ENCODE results near the gene NCL. TPM values are rescaled to one million over a fixed set of nuclear protein-coding genes. Genes with fewer than 3 reads are reported as not detected.
A peak's percentile ranks its signal among the peaks of the same experiment; 100 is the strongest.

NCL gene
- total and polyA plus RNA-seq, 7 donors, result 82.1 to 273 (median 123) TPM

- Histone ChIP-seq H3K36me3 (peaks cover 0 to 10% (median 0%) of the 10 kb centered on the region in 4 donors), H3K4me3 (no peak overlapping the region), H3K27ac (no peak overlapping the region), H3K9me3 (no peaks in the 10 kb centered on the region), H3K27me3 (no peaks in the 10 kb centered on the region), H3K4me1 (no peaks in the 10 kb centered on the region)
- TF ChIP-seq POLR2A (IDR thresholded peaks at IDR 0.05) (no peak), POLR2AphosphoS5 (IDR thresholded peaks at IDR 0.05) (no peak), CTCF (IDR thresholded peaks at IDR 0.05) (no peak), EP300 (IDR thresholded peaks at IDR 0.05) (no peak)
- DNase-seq, result no peak
- intact Hi-C loops (cut with DNase I), result no loop called here
Observed at GRCh38 chr2:231502596-231502995, 38.3 kb upstream of the NCL start.

- Histone ChIP-seq H3K4me3 (no peak overlapping the region), H3K9me3 (no peaks in the 10 kb centered on the region), H3K27me3 (no peaks in the 10 kb centered on the region), H3K4me1 (no peaks in the 10 kb centered on the region), H3K36me3 (no peaks in the 10 kb centered on the region), H3K27ac (no peak overlapping the region)
- DNase-seq, result no peak
- WGBS, 2 donors, result 19 to 69% methylated on average over 1 of the region's 1 CpG
- intact Hi-C loops (cut with DNase I), result no loop called here
- TF ChIP-seq EP300 (IDR thresholded peaks at IDR 0.05), result no peak
- no peak for TF ChIP-seq CTCF (IDR thresholded peaks at IDR 0.05)
- TF ChIP-seq POLR2AphosphoS5 (IDR thresholded peaks at IDR 0.05), result no peak
- TF ChIP-seq POLR2A (IDR thresholded peaks at IDR 0.05), result no peak
Observed at GRCh38 chr2:231497651-231498050, 33.4 kb upstream of the NCL start.

GRCh38 chr2:231494669-231495068 lies 30.4 kb upstream of the NCL start:
- Histone ChIP-seq H3K36me3 (no peaks in the 10 kb centered on the region), H3K4me3 (no peak overlapping the region), H3K4me1 (no peaks in the 10 kb centered on the region), H3K9me3 (no peaks in the 10 kb centered on the region), H3K27ac (no peak overlapping the region), H3K27me3 (no peaks in the 10 kb centered on the region)
- DNase-seq, result no peak
- TF ChIP-seq POLR2A (IDR thresholded peaks at IDR 0.05) (no peak), POLR2AphosphoS5 (IDR thresholded peaks at IDR 0.05) (no peak), CTCF (IDR thresholded peaks at IDR 0.05) (no peak), EP300 (IDR thresholded peaks at IDR 0.05) (no peak)
- 76 to 80% methylated on average over 3 of the region's 3 CpGs for WGBS, 2 donors
- intact Hi-C loops (cut with DNase I), result no loop called here

- Histone ChIP-seq H3K36me3 (no peaks in the 10 kb centered on the region), H3K9me3 (no peaks in the 10 kb centered on the region), H3K27ac (no peak overlapping the region), H3K27me3 (no peaks in the 10 kb centered on the region), H3K4me1 (no peaks in the 10 kb centered on the region), H3K4me3 (no peak overlapping the region)
- 93 to 94% methylated on average over 7 of the region's 7 CpGs for WGBS, 2 donors
- DNase-seq, result no peak
- intact Hi-C loops (cut with DNase I), result no loop called here
- TF ChIP-seq POLR2A (IDR thresholded peaks at IDR 0.05), result no peak
- TF ChIP-seq EP300 (IDR thresholded peaks at IDR 0.05), result no peak
- no peak for TF ChIP-seq POLR2AphosphoS5 (IDR thresholded peaks at IDR 0.05)
- no peak for TF ChIP-seq CTCF (IDR thresholded peaks at IDR 0.05)
Observed at GRCh38 chr2:231490801-231491200, 26.5 kb upstream of the NCL start.

GRCh38 chr2:231489990-231490389 lies 25.7 kb upstream of the NCL start:
- H3K36me3 ChIP-seq, result no peaks in the 10 kb centered on the region
- no peaks in the 10 kb centered on the region for H3K9me3 ChIP-seq
- H3K4me3 ChIP-seq, result no peak overlapping the region
- DNase-seq, result no peak
- WGBS, 2 donors, result 92 to 93% methylated on average over 14 of the region's 14 CpGs
- TF ChIP-seq CTCF (IDR thresholded peaks at IDR 0.05) (peak in 1 of 4 experiments; percentile 7), POLR2AphosphoS5 (IDR thresholded peaks at IDR 0.05) (no peak)
- intact Hi-C loops (cut with DNase I), result no loop called here
- no peaks in the 10 kb centered on the region for H3K27me3 ChIP-seq
- H3K4me1 ChIP-seq, result no peaks in the 10 kb centered on the region
- no peak overlapping the region for H3K27ac ChIP-seq
